Neural cell (in vitro differentiated cells): ENCODE results near the gene TTC9B. TPM values are rescaled to one million over a fixed set of nuclear protein-coding genes. Genes with fewer than 3 reads are reported as not detected.

ENCODE experiments used
- H2AFZ ChIP-seq: fragments of 200-600, 300-800 bp; sonication (generic), shearing (Covaris generic); 2 replicates; pipeline ENCODE4 v1.6.0; 2014; ENCODE audit warnings: low read depth, mild to moderate bottlenecking, antibody characterized with exemption, low read length, moderate library complexity
- H3F3A ChIP-seq: fragments of 200-600 bp; shearing (Covaris generic); 2 replicates; pipeline ENCODE4 v1.6.1; 2016; ENCODE audit warnings: mild to moderate bottlenecking, moderate library complexity, mixed read lengths, antibody characterized with exemption, low read length; ENCODE audit not compliant: insufficient read depth, poor library complexity, severe bottlenecking
- H3K27ac ChIP-seq: fragments of 200-600, 300-800 bp; sonication (generic), shearing (Covaris generic); 2 replicates; pipeline ENCODE4 v1.5.1; 2014; ENCODE audit warnings: mild to moderate bottlenecking, low read length, moderate library complexity
- H3K27me3 ChIP-seq: fragments of 300-800, 200-600 bp; sonication (generic), shearing (Covaris generic); 2 replicates; pipeline ENCODE4 v1.6.0; 2014; ENCODE audit warnings: mild to moderate bottlenecking, low read depth, low read length, moderate library complexity; ENCODE audit not compliant: insufficient read depth
- H3K36me3 ChIP-seq: fragments of 300-800, 200-600 bp; sonication (generic), shearing (Covaris generic); 2 replicates; pipeline ENCODE4 v1.5.1; 2014; ENCODE audit warnings: mild to moderate bottlenecking, antibody characterized with exemption, low read length, moderate library complexity; ENCODE audit not compliant: insufficient read depth
- H3K4me2 ChIP-seq: fragments of 300-800, 200-600 bp; sonication (generic), shearing (Covaris generic); 2 replicates; pipeline ENCODE4 v1.6.0; 2014; ENCODE audit warnings: mild to moderate bottlenecking, low read length
- H3K4me3 ChIP-seq: fragments of 300-800, 200-600 bp; sonication (generic), shearing (Covaris generic); 2 replicates; pipeline ENCODE4 v1.5.1; 2014; ENCODE audit warnings: mild to moderate bottlenecking, low read length, moderate library complexity
- H3K79me2 ChIP-seq: fragments of 200-600 bp; shearing (Covaris generic); replicated peaks from 2 replicates; pipeline ENCODE4 v1.6.0; 2014; ENCODE audit warnings: mild to moderate bottlenecking, low read length, moderate library complexity; ENCODE audit not compliant: insufficient read depth
- H3K9ac ChIP-seq: fragments of 300-800, 200-600 bp; sonication (generic), shearing (Covaris generic); 2 replicates; pipeline ENCODE4 v1.6.1; 2016; ENCODE audit warnings: mild to moderate bottlenecking, low read length, mixed read lengths
- H3K9me2 ChIP-seq: fragments of 200-600 bp; shearing (Covaris generic); 2 replicates; pipeline ENCODE4 v1.6.1; 2016; ENCODE audit warnings: mild to moderate bottlenecking, low read length, mixed read lengths; ENCODE audit not compliant: insufficient read depth
- H3K9me3 ChIP-seq: fragments of 200-600, 300-800 bp; sonication (generic), shearing (Covaris generic); 2 replicates; pipeline ENCODE4 v1.6.1; 2016; ENCODE audit warnings: mild to moderate bottlenecking, mixed run types, low read length, moderate library complexity, mixed read lengths
- H4K20me1 ChIP-seq: fragments of 200-600 bp; shearing (Covaris generic); 2 replicates; pipeline ENCODE4 v1.6.1; 2016; ENCODE audit warnings: mild to moderate bottlenecking, mixed run types; ENCODE audit not compliant: insufficient read depth
- EP300 ChIP-seq: fragments of 450-650 bp; conservative IDR thresholded peaks from 2 replicates; pipeline ENCODE4 v1.6.1; 2014; ENCODE audit warnings: antibody characterized with exemption, mild to moderate bottlenecking, moderate library complexity; ENCODE audit not compliant: poor library complexity, severe bottlenecking
- EZH2 ChIP-seq: fragments of 200-600, 300-800 bp; shearing (Covaris generic), sonication (generic); IDR thresholded peaks from 2 replicates; pipeline ENCODE4 v1.6.1; 2014; ENCODE audit warnings: antibody characterized with exemption, low read length, borderline replicate concordance, mild to moderate bottlenecking; ENCODE audit not compliant: insufficient read depth, poor library complexity, severe bottlenecking
- MXI1 ChIP-seq: fragments of 450-650 bp; conservative IDR thresholded peaks from 2 replicates; pipeline ENCODE4 v1.6.1; 2014; ENCODE audit warnings: antibody characterized with exemption, mild to moderate bottlenecking; ENCODE audit not compliant: poor library complexity, severe bottlenecking
- POLR2AphosphoS5 ChIP-seq: IDR thresholded peaks from 2 replicates; pipeline ENCODE4 v1.6.1; 2012
- RAD21 ChIP-seq: fragments of 450-650 bp; conservative IDR thresholded peaks from 2 replicates; pipeline ENCODE4 v1.6.1; 2014; ENCODE audit warnings: antibody characterized with exemption, mild to moderate bottlenecking, moderate library complexity
- SMC3 ChIP-seq: fragments of 450-650 bp; conservative IDR thresholded peaks from 2 replicates; pipeline ENCODE4 v1.6.1; 2014; ENCODE audit warnings: antibody characterized with exemption, mild to moderate bottlenecking, moderate library complexity; ENCODE audit not compliant: poor library complexity
- TAF1 ChIP-seq: IDR thresholded peaks from 2 replicates; pipeline ENCODE4 v1.6.1; 2012; ENCODE audit warnings: low read depth
- polyA plus RNA-seq: library from polyadenylated mRNA; depleted of rRNA; stranded (reverse); fragments of >200 nt; gene quantifications from 2 replicates; pipeline ENCODE4 v1.2.3, GENCODE V29; 2014
- TF ChIP-seq, protein P1 (sequence below): IDR thresholded peaks from 2 replicates; pipeline ENCODE4 v1.6.1; 2012; ENCODE audit warnings: borderline replicate concordance
- TF ChIP-seq, protein P2 (sequence below): fragments of 450-650 bp; IDR thresholded peaks from 2 replicates; pipeline ENCODE4 v1.5.1; 2014; ENCODE audit warnings: antibody characterized with exemption, mild to moderate bottlenecking, moderate library complexity; ENCODE audit not compliant: poor library complexity, severe bottlenecking

The TTC9B gene
- polyA plus RNA-seq, 1 donor from 2014 or later = 111 TPM

DNA sequence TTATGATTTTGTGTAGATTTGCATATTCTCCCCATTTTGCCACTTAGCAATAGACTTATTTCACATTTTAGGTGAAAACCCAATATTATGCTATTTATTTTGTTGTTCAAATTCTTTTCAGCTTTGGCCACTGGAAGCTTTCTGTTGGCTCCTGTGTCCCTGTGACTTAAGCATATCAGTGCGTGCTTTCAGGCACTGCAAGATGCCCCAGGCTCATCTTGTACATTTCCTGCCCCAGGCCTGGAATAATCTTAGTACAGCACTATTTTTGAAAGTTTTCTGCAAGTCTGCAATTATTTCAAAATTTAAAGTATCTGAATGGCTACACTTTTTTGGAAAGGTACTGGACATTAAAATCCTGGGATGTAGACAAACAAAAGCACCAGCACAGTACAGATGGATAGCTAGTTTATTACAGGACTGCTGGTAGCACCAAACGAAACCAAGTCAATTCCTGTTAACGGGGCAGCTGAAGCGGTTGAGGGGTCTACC lies 11.8 kb upstream of the TTC9B start:
- Histone ChIP-seq H3F3A (no peaks in the 10 kb centered on the region), H3K79me2 (no peaks in the 10 kb centered on the region), H2AFZ (no peak overlapping the region), H3K27me3 (peaks cover 13% of the 10 kb centered on the region), H4K20me1 (no peaks in the 10 kb centered on the region), H3K9ac (no peak overlapping the region), H3K9me3 (no peaks in the 10 kb centered on the region), H3K4me3 (no peak overlapping the region), H3K36me3 (no peaks in the 10 kb centered on the region), H3K4me2 (no peak overlapping the region), H3K9me2 (no peaks in the 10 kb centered on the region), H3K27ac (no peak overlapping the region)
- TF ChIP-seq, protein P1, sequence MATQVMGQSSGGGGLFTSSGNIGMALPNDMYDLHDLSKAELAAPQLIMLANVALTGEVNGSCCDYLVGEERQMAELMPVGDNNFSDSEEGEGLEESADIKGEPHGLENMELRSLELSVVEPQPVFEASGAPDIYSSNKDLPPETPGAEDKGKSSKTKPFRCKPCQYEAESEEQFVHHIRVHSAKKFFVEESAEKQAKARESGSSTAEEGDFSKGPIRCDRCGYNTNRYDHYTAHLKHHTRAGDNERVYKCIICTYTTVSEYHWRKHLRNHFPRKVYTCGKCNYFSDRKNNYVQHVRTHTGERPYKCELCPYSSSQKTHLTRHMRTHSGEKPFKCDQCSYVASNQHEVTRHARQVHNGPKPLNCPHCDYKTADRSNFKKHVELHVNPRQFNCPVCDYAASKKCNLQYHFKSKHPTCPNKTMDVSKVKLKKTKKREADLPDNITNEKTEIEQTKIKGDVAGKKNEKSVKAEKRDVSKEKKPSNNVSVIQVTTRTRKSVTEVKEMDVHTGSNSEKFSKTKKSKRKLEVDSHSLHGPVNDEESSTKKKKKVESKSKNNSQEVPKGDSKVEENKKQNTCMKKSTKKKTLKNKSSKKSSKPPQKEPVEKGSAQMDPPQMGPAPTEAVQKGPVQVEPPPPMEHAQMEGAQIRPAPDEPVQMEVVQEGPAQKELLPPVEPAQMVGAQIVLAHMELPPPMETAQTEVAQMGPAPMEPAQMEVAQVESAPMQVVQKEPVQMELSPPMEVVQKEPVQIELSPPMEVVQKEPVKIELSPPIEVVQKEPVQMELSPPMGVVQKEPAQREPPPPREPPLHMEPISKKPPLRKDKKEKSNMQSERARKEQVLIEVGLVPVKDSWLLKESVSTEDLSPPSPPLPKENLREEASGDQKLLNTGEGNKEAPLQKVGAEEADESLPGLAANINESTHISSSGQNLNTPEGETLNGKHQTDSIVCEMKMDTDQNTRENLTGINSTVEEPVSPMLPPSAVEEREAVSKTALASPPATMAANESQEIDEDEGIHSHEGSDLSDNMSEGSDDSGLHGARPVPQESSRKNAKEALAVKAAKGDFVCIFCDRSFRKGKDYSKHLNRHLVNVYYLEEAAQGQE = no peak
- TF ChIP-seq MXI1 (no peak), SMC3 (no peak), TAF1 (no peak), EP300 (no peak), EZH2 (no peak), RAD21 (no peak), POLR2AphosphoS5 (no peak)
- TF ChIP-seq, protein P2, sequence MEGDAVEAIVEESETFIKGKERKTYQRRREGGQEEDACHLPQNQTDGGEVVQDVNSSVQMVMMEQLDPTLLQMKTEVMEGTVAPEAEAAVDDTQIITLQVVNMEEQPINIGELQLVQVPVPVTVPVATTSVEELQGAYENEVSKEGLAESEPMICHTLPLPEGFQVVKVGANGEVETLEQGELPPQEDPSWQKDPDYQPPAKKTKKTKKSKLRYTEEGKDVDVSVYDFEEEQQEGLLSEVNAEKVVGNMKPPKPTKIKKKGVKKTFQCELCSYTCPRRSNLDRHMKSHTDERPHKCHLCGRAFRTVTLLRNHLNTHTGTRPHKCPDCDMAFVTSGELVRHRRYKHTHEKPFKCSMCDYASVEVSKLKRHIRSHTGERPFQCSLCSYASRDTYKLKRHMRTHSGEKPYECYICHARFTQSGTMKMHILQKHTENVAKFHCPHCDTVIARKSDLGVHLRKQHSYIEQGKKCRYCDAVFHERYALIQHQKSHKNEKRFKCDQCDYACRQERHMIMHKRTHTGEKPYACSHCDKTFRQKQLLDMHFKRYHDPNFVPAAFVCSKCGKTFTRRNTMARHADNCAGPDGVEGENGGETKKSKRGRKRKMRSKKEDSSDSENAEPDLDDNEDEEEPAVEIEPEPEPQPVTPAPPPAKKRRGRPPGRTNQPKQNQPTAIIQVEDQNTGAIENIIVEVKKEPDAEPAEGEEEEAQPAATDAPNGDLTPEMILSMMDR = no peak

- H3K27me3 ChIP-seq = peaks cover 13% of the 10 kb centered on the region
- TF ChIP-seq, protein P2 = no peak
- TF ChIP-seq MXI1 = no peak
- no peak for TF ChIP-seq EP300
- H3K9me3 ChIP-seq = no peaks in the 10 kb centered on the region
- H4K20me1 ChIP-seq = no peaks in the 10 kb centered on the region
- no peaks in the 10 kb centered on the region for H3K9me2 ChIP-seq
- H3K4me3 ChIP-seq = no peak overlapping the region
- H3K36me3 ChIP-seq = no peaks in the 10 kb centered on the region
- no peak overlapping the region for H2AFZ ChIP-seq
- no peaks in the 10 kb centered on the region for H3K79me2 ChIP-seq
- no peak overlapping the region for H3K4me2 ChIP-seq
- H3K9ac ChIP-seq = no peak overlapping the region
- no peaks in the 10 kb centered on the region for H3F3A ChIP-seq
- H3K27ac ChIP-seq = no peak overlapping the region
Measured at GRCh38 chr19:40229484-40229883, 11.3 kb upstream of the TTC9B start.
